NCI-H2196 treated with DMSO at 0.1 percent for 48 hours (cell line): ENCODE measurements around the gene TXNRD2.

Experiments
- DNase-seq: peaks from one replicate; lab custom pipeline; 2025; ENCODE audit not compliant: unreplicated experiment; lab: John Stamatoyannopoulos, UW

TXNRD2 gene

GRCh38 chr22:19941365-19942082, at the start of gene TXNRD2, which contains the start of gene COMT:
TSS of gene TXNRD2 (minus strand) at chr22:19941818. CDS start at chr22:19941803, 15 bp downstream.
TSS of gene COMT (plus strand) at chr22:19941772. CDS start at chr22:19962527, 20,755 bp downstream.
- DNase-seq, result no peak

GRCh38 chr22:19991395-19991644, 49.7 kb upstream of the TXNRD2 start:
- no peak for DNase-seq

GRCh38 chr22:19990609-19991394, 49.2 kb upstream of the TXNRD2 start:
- no peak for DNase-seq

- DNase-seq, result no peak
Measured at GRCh38 chr22:19990188-19990587, 48.6 kb upstream of the TXNRD2 start.

- no peak for DNase-seq
Measured at GRCh38 chr22:19989725-19990067, 48.1 kb upstream of the TXNRD2 start.

GRCh38 chr22:19988965-19989724, 47.5 kb upstream of the TXNRD2 start:
- no peak for DNase-seq

GRCh38 chr22:19988331-19988808, 46.8 kb upstream of the TXNRD2 start:
- DNase-seq, result no peak

GRCh38 chr22:19987394-19988306, 46.0 kb upstream of the TXNRD2 start:
- no peak for DNase-seq

- peak; percentile 32 for DNase-seq
Measured at GRCh38 chr22:19986410-19987341, 45.1 kb upstream of the TXNRD2 start.

- no peak for DNase-seq
Measured at GRCh38 chr22:19986011-19986409, 44.4 kb upstream of the TXNRD2 start.

GRCh38 chr22:19984851-19985811, 43.5 kb upstream of the TXNRD2 start:
- no peak for DNase-seq

GRCh38 chr22:19984201-19984753, 42.7 kb upstream of the TXNRD2 start:
- DNase-seq, result no peak

- DNase-seq, result no peak
Measured at GRCh38 chr22:19983741-19984140, 42.1 kb upstream of the TXNRD2 start.

GRCh38 chr22:19982991-19983578, 41.5 kb upstream of the TXNRD2 start:
- DNase-seq, result no peak

- no peak for DNase-seq
Measured at GRCh38 chr22:19981961-19982920, 40.6 kb upstream of the TXNRD2 start.

- no peak for DNase-seq
Measured at GRCh38 chr22:19981171-19981960, 39.7 kb upstream of the TXNRD2 start.
